GM18519 (cell line): ENCODE results near the gene TRIB2.

Experiments
- ATAC-seq: cut with Tn5 transposase; IDR thresholded peaks from one replicate; pipeline ENCODE4 v1.9.1; 2021; ENCODE audit warnings: mild to moderate bottlenecking, moderate library complexity; ENCODE audit not compliant: unreplicated experiment, low FRiP score

Gene TRIB2

GRCh38 chr2:12694990-12695774 lies 21.6 kb upstream of the TRIB2 start:
- ATAC-seq = peak; percentile 86

DNA sequence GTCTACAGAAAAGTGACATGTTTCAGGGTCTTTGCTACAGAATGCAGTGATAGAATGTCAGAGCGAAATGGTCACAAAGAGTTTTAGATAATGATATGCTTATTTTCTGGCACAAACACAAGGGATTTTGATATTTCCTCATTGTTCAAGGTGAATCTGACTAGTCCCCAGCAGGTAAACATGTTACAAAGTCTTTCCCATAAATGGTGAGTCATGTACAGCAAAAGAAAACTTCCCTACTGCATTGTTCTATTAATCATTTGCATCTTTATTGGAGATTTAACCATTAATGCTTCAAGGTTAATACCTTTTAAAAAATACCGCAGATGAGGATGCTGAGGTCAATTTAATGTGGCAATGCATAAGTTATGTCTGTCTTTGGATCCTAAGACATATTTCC lies 19.1 kb upstream of the TRIB2 start:
- ATAC-seq = no peak

GRCh38 chr2:12700989-12701388 lies 15.7 kb upstream of the TRIB2 start:
- ATAC-seq = no peak

DNA sequence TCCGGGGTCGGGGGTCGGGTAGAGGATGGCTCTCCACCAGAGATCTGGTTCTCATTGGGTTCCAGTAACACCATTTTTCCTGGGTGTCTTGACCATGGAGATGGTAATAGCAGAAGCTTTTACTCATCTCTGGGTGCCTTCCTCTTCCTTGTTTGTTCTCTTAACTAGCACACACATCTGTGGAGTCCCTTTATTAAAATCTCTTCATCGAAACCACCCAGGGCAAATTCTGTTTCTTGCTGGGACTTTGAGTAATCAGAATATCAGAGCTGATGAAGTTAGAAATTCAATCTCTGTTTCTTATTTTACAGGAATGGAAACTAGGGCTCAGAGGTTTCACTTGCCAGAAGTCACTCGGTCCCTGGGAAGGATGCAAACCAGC lies 15.0 kb upstream of the TRIB2 start:
- ATAC-seq = no peak

GRCh38 chr2:12702168-12703121 lies 14.3 kb upstream of the TRIB2 start:
- no peak for ATAC-seq

DNA sequence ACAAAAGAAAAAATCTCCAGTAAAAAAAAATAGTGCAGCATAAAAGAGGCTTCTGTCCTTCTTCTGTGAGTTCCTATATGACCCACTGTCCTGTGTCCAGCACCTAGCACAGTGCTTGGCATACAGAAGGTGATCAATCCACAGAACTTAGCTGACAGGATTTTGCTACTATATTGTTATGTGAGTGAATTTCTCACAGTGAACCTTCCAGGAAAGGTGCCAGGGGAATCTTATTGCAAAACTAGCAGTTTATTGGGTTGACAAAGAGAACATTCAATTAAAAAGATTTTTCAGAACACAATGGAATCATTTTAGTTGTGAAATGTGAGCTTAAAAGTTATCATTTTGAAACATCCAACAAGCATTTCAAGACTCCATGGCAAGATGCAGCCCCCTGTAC lies 12.4 kb upstream of the TRIB2 start:
- ATAC-seq = no peak

DNA sequence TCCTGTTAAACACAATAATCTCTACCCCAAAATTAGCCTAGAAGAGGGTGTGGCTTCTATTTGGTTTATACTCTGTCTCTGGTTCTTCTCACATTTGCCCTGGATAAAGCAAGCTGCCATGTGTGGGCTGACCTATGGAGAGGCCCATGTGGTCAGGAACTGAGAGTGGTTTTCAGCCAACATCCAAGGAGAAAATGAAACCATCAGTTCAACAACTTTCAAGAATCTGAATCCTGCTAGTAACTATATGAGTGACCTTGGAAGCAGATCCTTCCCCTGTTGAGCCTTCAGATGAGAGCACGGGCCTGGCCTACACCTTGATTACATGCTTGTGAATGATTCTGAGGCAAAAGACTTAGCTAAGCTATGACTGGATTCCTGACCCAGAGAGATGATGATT lies 11.5 kb upstream of the TRIB2 start:
- ATAC-seq = no peak

- ATAC-seq = no peak
These were observed 11.0 kb upstream of the TRIB2 start for GRCh38 chr2:12705742-12706141.

- no peak for ATAC-seq
These were observed 8.1 kb upstream of the TRIB2 start for GRCh38 chr2:12708508-12709206.

- ATAC-seq = no peak
These were observed 7.6 kb upstream of the TRIB2 start for GRCh38 chr2:12709207-12709522.

DNA sequence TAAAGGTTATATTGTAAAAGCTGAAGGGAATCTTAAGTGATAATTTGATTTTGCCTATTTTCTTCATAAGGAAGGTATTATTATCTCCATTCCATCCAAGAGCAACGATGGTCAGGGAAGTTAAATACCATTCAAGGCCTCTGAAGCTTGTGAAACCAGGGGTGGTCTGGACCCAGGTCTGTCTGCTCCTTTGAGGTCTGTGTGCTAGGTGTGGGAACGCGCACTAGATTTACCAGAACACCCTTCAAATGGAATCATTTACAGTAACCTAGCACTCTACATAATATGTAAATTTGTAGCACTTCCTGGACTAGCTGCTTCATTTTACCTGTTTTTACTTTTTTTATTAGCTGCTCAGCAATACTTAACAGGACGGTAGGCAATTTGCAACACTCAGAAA lies 6.4 kb upstream of the TRIB2 start:
- ATAC-seq = no peak

- no peak for ATAC-seq
These were observed 5.4 kb upstream of the TRIB2 start for GRCh38 chr2:12711339-12711738.

DNA sequence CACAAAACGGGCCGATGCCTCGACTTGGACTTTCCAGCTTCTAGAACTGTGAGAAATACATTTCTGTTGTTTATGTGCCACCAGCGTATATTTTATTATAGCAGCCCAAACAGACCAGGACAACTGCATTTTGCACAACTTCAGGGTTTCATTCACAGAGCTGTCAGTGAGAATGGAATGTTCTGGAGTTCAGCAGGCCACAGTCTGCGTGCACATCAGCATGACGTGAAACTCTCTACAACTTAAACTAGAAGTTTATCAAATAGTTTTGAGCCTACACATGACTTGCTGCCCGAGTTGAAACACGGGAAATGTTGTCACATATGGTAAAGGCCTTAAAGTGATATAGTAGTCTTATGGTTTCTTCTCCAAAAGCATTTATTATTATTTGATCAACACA lies 3.9 kb upstream of the TRIB2 start:
- no peak for ATAC-seq

- ATAC-seq = no peak
These were observed 2.1 kb upstream of the TRIB2 start for GRCh38 chr2:12714391-12715221.

DNA sequence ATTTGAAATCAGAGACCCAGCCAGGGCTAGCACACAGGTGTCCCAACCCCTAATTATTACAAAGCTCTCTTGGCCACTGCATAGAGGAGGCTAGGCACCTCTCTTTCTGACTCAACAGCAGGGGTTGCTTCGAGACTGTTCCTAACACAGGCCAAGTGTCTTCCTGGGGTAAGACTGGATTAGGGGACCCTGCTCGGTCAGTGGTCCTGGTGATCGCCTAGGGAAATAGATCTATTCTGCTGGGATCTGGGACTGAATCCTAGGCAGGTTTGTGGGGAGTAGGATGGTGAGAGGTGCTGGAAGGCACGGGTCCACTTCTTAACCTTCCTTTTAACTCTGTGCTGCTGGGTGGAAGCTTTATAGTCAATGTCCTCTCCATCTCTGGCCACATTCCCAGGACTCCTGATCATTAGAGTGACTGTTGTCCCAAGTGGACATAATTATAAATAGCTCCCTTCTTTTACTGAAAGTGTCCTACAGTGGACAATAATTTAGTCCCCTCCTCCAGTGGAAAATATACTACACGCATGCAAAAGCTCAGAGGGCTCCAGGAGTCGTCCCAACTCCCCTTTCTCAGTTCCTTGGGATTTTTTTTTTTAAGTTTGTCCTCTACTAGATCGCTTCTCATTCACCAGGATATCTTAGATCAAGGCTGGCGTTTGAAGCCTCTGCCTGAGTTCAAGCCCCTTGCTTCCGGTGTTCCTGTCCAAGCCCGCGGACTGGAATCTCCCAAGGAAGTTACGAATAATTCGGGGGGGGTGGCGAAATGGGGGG lies 1.3 kb upstream of the TRIB2 start:
- ATAC-seq = no peak

GRCh38 chr2:12716032-12716281 lies 779 bp upstream of the TRIB2 start:
- peak; percentile 34 for ATAC-seq

DNA sequence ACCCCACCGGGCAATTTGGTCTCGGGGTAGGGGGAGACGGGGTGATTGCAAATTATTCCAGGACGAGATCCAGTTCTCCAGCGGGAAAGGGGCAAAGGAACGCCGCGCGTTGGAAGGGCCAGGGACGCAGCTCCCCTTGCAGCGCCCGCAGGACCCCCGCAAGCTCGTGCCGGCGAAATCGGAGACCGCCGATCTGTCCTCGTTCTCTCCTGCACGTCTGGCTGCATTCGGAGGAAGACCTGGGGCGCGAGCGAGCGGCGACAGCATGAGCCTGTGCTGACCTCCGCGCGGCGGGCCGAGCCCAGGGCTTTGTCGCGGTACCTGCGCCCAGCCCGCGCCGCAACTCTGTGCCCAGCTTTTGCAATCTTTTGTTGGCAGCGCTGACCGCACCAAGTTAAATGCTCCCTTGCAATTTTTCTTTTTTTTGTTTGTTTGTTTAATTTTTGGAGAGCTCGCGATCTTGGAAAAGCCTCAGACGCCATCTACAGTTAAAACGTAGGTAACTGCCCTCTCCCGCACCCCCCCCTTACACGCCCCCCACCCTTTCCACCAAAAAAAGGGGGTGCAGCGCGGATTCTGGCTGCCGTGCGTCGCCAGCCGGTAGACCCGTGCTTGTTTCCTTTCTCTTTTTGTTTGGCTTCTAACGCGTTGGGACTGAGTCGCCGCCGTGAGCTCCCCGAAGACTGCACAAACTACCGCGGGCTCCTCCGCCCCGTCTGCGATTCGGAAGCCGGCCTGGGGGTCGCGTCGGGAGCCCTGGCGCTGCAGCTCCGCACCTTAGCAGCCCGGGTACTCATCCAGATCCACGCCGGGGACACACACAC lies 667 bp downstream of the TRIB2 start:
- ATAC-seq = no peak

DNA sequence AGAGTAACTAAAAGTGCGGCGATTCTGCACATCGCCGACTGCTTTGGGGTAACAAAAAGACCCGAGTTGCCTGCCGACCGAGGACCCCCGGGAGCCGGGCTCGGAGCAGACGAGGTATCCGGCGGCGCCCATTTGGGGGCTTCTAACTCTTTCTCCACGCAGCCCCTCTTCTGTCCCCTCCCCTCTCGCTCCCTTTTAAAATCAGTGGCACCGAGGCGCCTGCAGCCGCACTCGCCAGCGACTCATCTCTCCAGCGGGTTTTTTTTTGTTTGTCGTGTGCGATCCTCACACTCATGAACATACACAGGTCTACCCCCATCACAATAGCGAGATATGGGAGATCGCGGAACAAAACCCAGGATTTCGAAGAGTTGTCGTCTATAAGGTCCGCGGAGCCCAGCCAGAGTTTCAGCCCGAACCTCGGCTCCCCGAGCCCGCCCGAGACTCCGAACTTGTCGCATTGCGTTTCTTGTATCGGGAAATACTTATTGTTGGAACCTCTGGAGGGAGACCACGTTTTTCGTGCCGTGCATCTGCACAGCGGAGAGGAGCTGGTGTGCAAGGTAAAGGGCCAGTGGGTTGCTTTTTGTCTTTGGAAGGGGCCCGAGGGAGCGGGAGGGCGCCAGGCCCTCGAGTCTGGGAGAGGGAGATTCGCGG lies 1.4 kb downstream of the TRIB2 start:
- no peak for ATAC-seq
